Lung microvascular endothelial cell (primary cell): ENCODE measurements around the gene XCL1. TPM values are rescaled to one million over a fixed set of nuclear protein-coding genes. Genes with fewer than 3 reads are reported as not detected.

Source experiments
- total RNA-seq: library from RNA; depleted of rRNA; stranded (reverse); fragments of >200 nt; gene quantifications from 2 replicates; pipeline ENCODE4 v1.2.1, GENCODE V29; 2014

XCL1 gene
- total RNA-seq, 1 donor from 2014 or later: not detected

Other genes with a start within 250 kb of the XCL1 start
- not detected in 2 replicates for gene XCL2, start 32.6 kb upstream of the XCL1 start, total RNA-seq
- gene DPT, start 152.6 kb downstream of the XCL1 start, total RNA-seq: not detected in 2 replicates